ENCODE measurements around the gene TCF7L2.

DNA sequence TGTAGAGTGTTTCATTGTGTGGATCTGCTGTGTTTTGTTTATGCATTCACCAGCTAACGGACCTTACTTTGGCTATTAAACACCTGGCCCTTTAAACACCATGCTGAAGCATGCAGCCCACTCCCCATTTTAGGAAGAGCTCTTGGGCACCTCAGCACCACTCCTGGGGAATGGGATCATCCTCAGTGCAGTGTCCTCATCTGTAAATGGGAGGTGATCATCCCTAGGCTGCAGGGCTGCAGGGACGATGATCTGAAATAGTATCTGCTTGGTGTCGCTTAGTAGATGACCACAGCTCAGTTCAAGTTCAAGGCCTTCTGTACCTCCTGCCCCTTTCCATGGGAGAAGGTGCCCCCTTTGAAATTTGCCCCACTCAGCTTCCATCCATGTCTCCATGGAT lies 229.9 kb downstream of the TCF7L2 start:
- TF ChIP-seq, protein P1, sequence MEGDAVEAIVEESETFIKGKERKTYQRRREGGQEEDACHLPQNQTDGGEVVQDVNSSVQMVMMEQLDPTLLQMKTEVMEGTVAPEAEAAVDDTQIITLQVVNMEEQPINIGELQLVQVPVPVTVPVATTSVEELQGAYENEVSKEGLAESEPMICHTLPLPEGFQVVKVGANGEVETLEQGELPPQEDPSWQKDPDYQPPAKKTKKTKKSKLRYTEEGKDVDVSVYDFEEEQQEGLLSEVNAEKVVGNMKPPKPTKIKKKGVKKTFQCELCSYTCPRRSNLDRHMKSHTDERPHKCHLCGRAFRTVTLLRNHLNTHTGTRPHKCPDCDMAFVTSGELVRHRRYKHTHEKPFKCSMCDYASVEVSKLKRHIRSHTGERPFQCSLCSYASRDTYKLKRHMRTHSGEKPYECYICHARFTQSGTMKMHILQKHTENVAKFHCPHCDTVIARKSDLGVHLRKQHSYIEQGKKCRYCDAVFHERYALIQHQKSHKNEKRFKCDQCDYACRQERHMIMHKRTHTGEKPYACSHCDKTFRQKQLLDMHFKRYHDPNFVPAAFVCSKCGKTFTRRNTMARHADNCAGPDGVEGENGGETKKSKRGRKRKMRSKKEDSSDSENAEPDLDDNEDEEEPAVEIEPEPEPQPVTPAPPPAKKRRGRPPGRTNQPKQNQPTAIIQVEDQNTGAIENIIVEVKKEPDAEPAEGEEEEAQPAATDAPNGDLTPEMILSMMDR (IDR thresholded peaks at IDR 0.05; ENCODE audit: insufficient read depth, low read length, poor library complexity, severe bottlenecking): no peak
- TF ChIP-seq EZH2phosphoT487 (conservative IDR thresholded peaks at IDR 0.05; ENCODE audit: low read length): no peak

All from SU-DHL-6 (cell line).